NB4 (cell line): ENCODE measurements around the gene SH2D7.

Source experiments
- POLR2A ChIP-seq: IDR thresholded peaks from 2 replicates; pipeline ENCODE4 v1.6.1; 2011; ENCODE audit warnings: mild to moderate bottlenecking; ENCODE audit not compliant: insufficient read length; ENCODE audit errors: extremely low read depth
- TF ChIP-seq, protein P1 (sequence below): IDR thresholded peaks from one replicate; pipeline ENCODE4 v1.5.1; 2012; ENCODE audit warnings: low read depth, low read length
- TF ChIP-seq, protein P2 (sequence below): IDR thresholded peaks from 2 replicates; pipeline ENCODE4 v1.6.1; 2011; ENCODE audit warnings: low read depth, low read length

- TF ChIP-seq, protein P1, sequence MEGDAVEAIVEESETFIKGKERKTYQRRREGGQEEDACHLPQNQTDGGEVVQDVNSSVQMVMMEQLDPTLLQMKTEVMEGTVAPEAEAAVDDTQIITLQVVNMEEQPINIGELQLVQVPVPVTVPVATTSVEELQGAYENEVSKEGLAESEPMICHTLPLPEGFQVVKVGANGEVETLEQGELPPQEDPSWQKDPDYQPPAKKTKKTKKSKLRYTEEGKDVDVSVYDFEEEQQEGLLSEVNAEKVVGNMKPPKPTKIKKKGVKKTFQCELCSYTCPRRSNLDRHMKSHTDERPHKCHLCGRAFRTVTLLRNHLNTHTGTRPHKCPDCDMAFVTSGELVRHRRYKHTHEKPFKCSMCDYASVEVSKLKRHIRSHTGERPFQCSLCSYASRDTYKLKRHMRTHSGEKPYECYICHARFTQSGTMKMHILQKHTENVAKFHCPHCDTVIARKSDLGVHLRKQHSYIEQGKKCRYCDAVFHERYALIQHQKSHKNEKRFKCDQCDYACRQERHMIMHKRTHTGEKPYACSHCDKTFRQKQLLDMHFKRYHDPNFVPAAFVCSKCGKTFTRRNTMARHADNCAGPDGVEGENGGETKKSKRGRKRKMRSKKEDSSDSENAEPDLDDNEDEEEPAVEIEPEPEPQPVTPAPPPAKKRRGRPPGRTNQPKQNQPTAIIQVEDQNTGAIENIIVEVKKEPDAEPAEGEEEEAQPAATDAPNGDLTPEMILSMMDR = no peak
- no peak for TF ChIP-seq POLR2A
- TF ChIP-seq, protein P2, sequence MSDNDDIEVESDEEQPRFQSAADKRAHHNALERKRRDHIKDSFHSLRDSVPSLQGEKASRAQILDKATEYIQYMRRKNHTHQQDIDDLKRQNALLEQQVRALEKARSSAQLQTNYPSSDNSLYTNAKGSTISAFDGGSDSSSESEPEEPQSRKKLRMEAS = no peak; the same call in none of the 2 replicates
Observed at GRCh38 chr15:78072080-78072892, 20.1 kb upstream of the SH2D7 start.
